ENCODE results near the gene TFCP2. TPM values are rescaled to one million over a fixed set of nuclear protein-coding genes. Genes with fewer than 3 reads are reported as not detected.

The TFCP2 gene
- total and polyA plus RNA-seq, 2 donors from 2014 or later = 15.2 to 31.2 TPM

GRCh38 chr12:51156245-51156765, 16.6 kb downstream of the TFCP2 start:
- Histone ChIP-seq H3K9me3 (ENCODE audit: control insufficient read depth in 2 of 3, insufficient read depth in 1 of 3, low read length in 3 of 3) (no peaks in the 10 kb centered on the region), H3K9ac (ENCODE audit: low read length in 3 of 3) (no peak overlapping the region), H3K27me3 (ENCODE audit: control insufficient read depth, insufficient read depth, low read length) (no peaks in the 10 kb centered on the region), H3K4me1 (ENCODE audit: control insufficient read depth in 2 of 3, insufficient read depth in 2 of 3, low read depth in 1 of 3, low read length in 3 of 3) (no peaks in the 10 kb centered on the region), H3K36me3 (ENCODE audit: control insufficient read depth in 2 of 3, insufficient read depth in 3 of 3, low read length in 3 of 3) (no peaks in the 10 kb centered on the region), H3K4me3 (ENCODE audit: low read length in 3 of 3) (no peak overlapping the region), H3K27ac (ENCODE audit: low read depth in 2 of 2, low read length in 2 of 2) (no peak overlapping the region)
- TF ChIP-seq CTCF (IDR thresholded peaks at IDR 0.05; ENCODE audit: borderline replicate concordance, extremely low read depth, insufficient read depth) = no peak
- DNase-seq (no peak), FAIRE-seq (no peak)
- intact Hi-C loops (cut with DNase I) = no loop called here

GRCh38 chr12:51152953-51153352, 20.0 kb downstream of the TFCP2 start:
- intact Hi-C loops (cut with DNase I) = no loop called here
- no peak for TF ChIP-seq CTCF (IDR thresholded peaks at IDR 0.05; ENCODE audit: borderline replicate concordance, extremely low read depth, insufficient read depth)
- no peaks in the 10 kb centered on the region for H3K9me3 ChIP-seq (ENCODE audit: control insufficient read depth in 2 of 3, insufficient read depth in 1 of 3, low read length in 3 of 3)
- H3K4me3 ChIP-seq (ENCODE audit: low read length in 3 of 3) = no peak overlapping the region
- H3K27ac ChIP-seq (ENCODE audit: low read depth in 2 of 2, low read length in 2 of 2) = no peak overlapping the region
- H3K9ac ChIP-seq (ENCODE audit: low read length in 3 of 3) = no peak overlapping the region
- DNase-seq = no peak
- H3K4me1 ChIP-seq (ENCODE audit: control insufficient read depth in 2 of 3, insufficient read depth in 2 of 3, low read depth in 1 of 3, low read length in 3 of 3) = no peaks in the 10 kb centered on the region
- no peaks in the 10 kb centered on the region for H3K36me3 ChIP-seq (ENCODE audit: control insufficient read depth in 2 of 3, insufficient read depth in 3 of 3, low read length in 3 of 3)
- H3K27me3 ChIP-seq (ENCODE audit: control insufficient read depth, insufficient read depth, low read length) = no peaks in the 10 kb centered on the region
- FAIRE-seq = no peak

GRCh38 chr12:51150777-51151176, 22.2 kb downstream of the TFCP2 start:
- DNase-seq = no peak
- no peak for TF ChIP-seq CTCF (IDR thresholded peaks at IDR 0.05; ENCODE audit: borderline replicate concordance, extremely low read depth, insufficient read depth)
- no peak for FAIRE-seq
- Histone ChIP-seq H3K4me3 (ENCODE audit: low read length in 3 of 3) (no peak overlapping the region), H3K27ac (ENCODE audit: low read depth in 2 of 2, low read length in 2 of 2) (no peak overlapping the region), H3K27me3 (ENCODE audit: control insufficient read depth, insufficient read depth, low read length) (no peaks in the 10 kb centered on the region), H3K9me3 (ENCODE audit: control insufficient read depth in 2 of 3, insufficient read depth in 1 of 3, low read length in 3 of 3) (no peaks in the 10 kb centered on the region), H3K36me3 (ENCODE audit: control insufficient read depth in 2 of 3, insufficient read depth in 3 of 3, low read length in 3 of 3) (no peaks in the 10 kb centered on the region), H3K9ac (ENCODE audit: low read length in 3 of 3) (no peak overlapping the region), H3K4me1 (ENCODE audit: control insufficient read depth in 2 of 3, insufficient read depth in 2 of 3, low read depth in 1 of 3, low read length in 3 of 3) (no peaks in the 10 kb centered on the region)
- intact Hi-C loops (cut with DNase I) = no loop called here

GRCh38 chr12:51147309-51147708, 25.6 kb downstream of the TFCP2 start:
- no peak for FAIRE-seq

More at GRCh38 chr12:51147309-51147708, 25.6 kb downstream of the TFCP2 start:
- Histone ChIP-seq H3K27ac (ENCODE audit: low read depth in 2 of 2, low read length in 2 of 2) (no peak overlapping the region), H3K4me3 (ENCODE audit: low read length in 3 of 3) (no peak overlapping the region), H3K27me3 (ENCODE audit: control insufficient read depth, insufficient read depth, low read length) (no peaks in the 10 kb centered on the region), H3K4me1 (ENCODE audit: control insufficient read depth in 2 of 3, insufficient read depth in 2 of 3, low read depth in 1 of 3, low read length in 3 of 3) (no peaks in the 10 kb centered on the region), H3K9me3 (ENCODE audit: control insufficient read depth in 2 of 3, insufficient read depth in 1 of 3, low read length in 3 of 3) (no peaks in the 10 kb centered on the region), H3K9ac (ENCODE audit: low read length in 3 of 3) (no peak overlapping the region), H3K36me3 (ENCODE audit: control insufficient read depth in 2 of 3, insufficient read depth in 3 of 3, low read length in 3 of 3) (no peaks in the 10 kb centered on the region)
- TF ChIP-seq CTCF (IDR thresholded peaks at IDR 0.05; ENCODE audit: borderline replicate concordance, extremely low read depth, insufficient read depth) = no peak
- intact Hi-C loops (cut with DNase I) = no loop called here
- DNase-seq = no peak
